Karpas-422 (cell line): Measurements from ENCODE around the gene ZBTB16. TPM values are rescaled to one million over a fixed set of nuclear protein-coding genes. Genes with fewer than 3 reads are reported as not detected.

Experiments used
- DNase-seq: peaks from one replicate; pipeline ENCODE4 v3.0.0-alpha.2; 2015
- H2AFZ ChIP-seq: fragments of 200-600 bp; sonication (generic); 2 replicates; pipeline ENCODE4 v1.6.1; 2014; ENCODE audit warnings: antibody characterized with exemption, low read length, mixed read lengths
- H3K27ac ChIP-seq: fragments of 200-600 bp; sonication (generic); 2 replicates; pipeline ENCODE4 v1.5.1; 2014; ENCODE audit warnings: mild to moderate bottlenecking, low read length, moderate library complexity
- H3K27me3 ChIP-seq: fragments of 200-600 bp; sonication (generic); 2 replicates; pipeline ENCODE4 v1.6.1; 2014; ENCODE audit warnings: low read length, mixed read lengths
- H3K36me3 ChIP-seq: fragments of 200-600 bp; sonication (generic); 2 replicates; pipeline ENCODE4 v1.6.1; 2014; ENCODE audit warnings: low read length, mixed read lengths; ENCODE audit not compliant: insufficient read depth
- H3K4me1 ChIP-seq: fragments of 200-600 bp; sonication (generic); 2 replicates; pipeline ENCODE4 v1.6.1; 2014; ENCODE audit warnings: mild to moderate bottlenecking, low read length, mixed read lengths
- H3K4me2 ChIP-seq: fragments of 200-600 bp; sonication (generic); 2 replicates; pipeline ENCODE4 v1.6.1; 2014; ENCODE audit warnings: low read length, low read depth, mild to moderate bottlenecking; ENCODE audit not compliant: poor library complexity, severe bottlenecking
- H3K4me3 ChIP-seq: fragments of 200-600 bp; sonication (generic); 2 replicates; pipeline ENCODE4 v1.5.1; 2014; ENCODE audit warnings: mild to moderate bottlenecking, antibody characterized with exemption, low read length, mixed read lengths
- H3K79me2 ChIP-seq: fragments of 200-600 bp; sonication (generic); 2 replicates; pipeline ENCODE4 v1.6.1; 2014; ENCODE audit warnings: mild to moderate bottlenecking, low read length, mixed read lengths
- H3K9ac ChIP-seq: fragments of 200-600 bp; sonication (generic); 2 replicates; pipeline ENCODE4 v1.6.0; 2014; ENCODE audit warnings: low read length
- H3K9me2 ChIP-seq: fragments of 200-600 bp; sonication (generic), shearing (Covaris generic); replicated peaks from 2 replicates; pipeline ENCODE4 v1.6.0; 2014; ENCODE audit warnings: mild to moderate bottlenecking, low read length, moderate library complexity; ENCODE audit not compliant: insufficient read depth
- H3K9me3 ChIP-seq: fragments of 300-700, 200-600 bp; sonication (generic); 2 replicates; pipeline ENCODE4 v1.6.1; 2014; ENCODE audit warnings: low read length, mixed read lengths
- H4K20me1 ChIP-seq: fragments of 200-600 bp; sonication (generic); 2 replicates; pipeline ENCODE4 v1.6.1; 2014; ENCODE audit warnings: mild to moderate bottlenecking, antibody characterized with exemption, low read length, low read depth; ENCODE audit not compliant: insufficient read depth
- total RNA-seq: library from RNA; depleted of rRNA; stranded (reverse); fragments of >200 nt; shearing (Covaris generic); gene quantifications from 2 replicates; pipeline ENCODE4 v1.2.3, GENCODE V29; 2014; ENCODE audit warnings: low replicate concordance

Gene ZBTB16
- total RNA-seq, 1 experiment from 2014 or later: not detected

GRCh38 chr11:114192841-114193389, 133.4 kb downstream of the ZBTB16 start:
- Histone ChIP-seq H2AFZ (no peak overlapping the region), H4K20me1 (no peaks in the 10 kb centered on the region), H3K36me3 (no peaks in the 10 kb centered on the region), H3K27me3 (no peaks in the 10 kb centered on the region), H3K9me2 (no peaks in the 10 kb centered on the region), H3K4me2 (no peak overlapping the region), H3K4me3 (no peak overlapping the region), H3K9me3 (no peaks in the 10 kb centered on the region), H3K79me2 (no peaks in the 10 kb centered on the region), H3K27ac (no peak overlapping the region), H3K9ac (no peak overlapping the region), H3K4me1 (peaks cover 2% of the 10 kb centered on the region; the same call in 1 of the 2 replicates)
- no peak for DNase-seq

GRCh38 chr11:114193730-114194679, 134.5 kb downstream of the ZBTB16 start:
- peaks cover 2% of the 10 kb centered on the region; the same call in 1 of the 2 replicates for H3K4me1 ChIP-seq
- no peak overlapping the region for H3K4me2 ChIP-seq
- DNase-seq: no peak

GRCh38 chr11:114194702-114195101, 135.2 kb downstream of the ZBTB16 start:
- Histone ChIP-seq H3K9me2 (no peaks in the 10 kb centered on the region), H3K27ac (no peak overlapping the region), H3K36me3 (no peaks in the 10 kb centered on the region), H4K20me1 (no peaks in the 10 kb centered on the region), H3K9ac (no peak overlapping the region), H3K4me1 (peaks cover 2% of the 10 kb centered on the region; the same call in 1 of the 2 replicates), H3K79me2 (no peaks in the 10 kb centered on the region), H3K27me3 (no peaks in the 10 kb centered on the region), H2AFZ (no peak overlapping the region), H3K4me3 (no peak overlapping the region), H3K9me3 (no peaks in the 10 kb centered on the region), H3K4me2 (no peak overlapping the region)
- DNase-seq: no peak

More at GRCh38 chr11:114193730-114194679, 134.5 kb downstream of the ZBTB16 start:
- H3K9me3 ChIP-seq: no peaks in the 10 kb centered on the region
- no peak overlapping the region for H2AFZ ChIP-seq
- H4K20me1 ChIP-seq: no peaks in the 10 kb centered on the region
- no peaks in the 10 kb centered on the region for H3K27me3 ChIP-seq
- H3K4me3 ChIP-seq: no peak overlapping the region
- H3K27ac ChIP-seq: no peak overlapping the region
- no peaks in the 10 kb centered on the region for H3K9me2 ChIP-seq
- no peak overlapping the region for H3K9ac ChIP-seq
- H3K36me3 ChIP-seq: no peaks in the 10 kb centered on the region
- no peaks in the 10 kb centered on the region for H3K79me2 ChIP-seq

GRCh38 chr11:114195151-114195550, 135.6 kb downstream of the ZBTB16 start:
- Histone ChIP-seq H3K27me3 (no peaks in the 10 kb centered on the region), H3K79me2 (no peaks in the 10 kb centered on the region), H3K9me3 (no peaks in the 10 kb centered on the region), H3K27ac (no peak overlapping the region), H3K4me3 (no peak overlapping the region), H2AFZ (no peak overlapping the region), H3K4me1 (peaks cover 2% of the 10 kb centered on the region; the same call in 1 of the 2 replicates), H3K9ac (no peak overlapping the region), H3K9me2 (no peaks in the 10 kb centered on the region), H4K20me1 (no peaks in the 10 kb centered on the region), H3K36me3 (no peaks in the 10 kb centered on the region), H3K4me2 (no peak overlapping the region)
- no peak for DNase-seq

GRCh38 chr11:114195981-114196731, 136.6 kb downstream of the ZBTB16 start:
- no peaks in the 10 kb centered on the region for H3K9me2 ChIP-seq
- peaks cover 2% of the 10 kb centered on the region; the same call in 1 of the 2 replicates for H3K4me1 ChIP-seq
- DNase-seq: no peak
- H3K9ac ChIP-seq: no peak overlapping the region
- H4K20me1 ChIP-seq: no peaks in the 10 kb centered on the region
- H3K79me2 ChIP-seq: no peaks in the 10 kb centered on the region
- no peaks in the 10 kb centered on the region for H3K9me3 ChIP-seq
- no peaks in the 10 kb centered on the region for H3K27me3 ChIP-seq
- no peak overlapping the region for H3K4me2 ChIP-seq
- no peaks in the 10 kb centered on the region for H3K36me3 ChIP-seq
- no peak overlapping the region for H3K27ac ChIP-seq
- H3K4me3 ChIP-seq: no peak overlapping the region
- no peak overlapping the region for H2AFZ ChIP-seq

- Histone ChIP-seq H3K9me2 (no peaks in the 10 kb centered on the region), H3K9ac (no peak overlapping the region), H3K4me1 (peaks cover 2% of the 10 kb centered on the region; the same call in 1 of the 2 replicates), H2AFZ (no peak overlapping the region), H3K9me3 (no peaks in the 10 kb centered on the region), H3K4me2 (no peak overlapping the region), H3K27ac (no peak overlapping the region), H3K4me3 (no peak overlapping the region), H4K20me1 (no peaks in the 10 kb centered on the region), H3K27me3 (no peaks in the 10 kb centered on the region), H3K79me2 (no peaks in the 10 kb centered on the region), H3K36me3 (no peaks in the 10 kb centered on the region)
- no peak for DNase-seq
Observed at GRCh38 chr11:114196997-114197703, 137.6 kb downstream of the ZBTB16 start.

- Histone ChIP-seq H3K79me2 (no peaks in the 10 kb centered on the region), H3K27me3 (no peaks in the 10 kb centered on the region), H3K9me2 (no peaks in the 10 kb centered on the region), H3K9me3 (no peaks in the 10 kb centered on the region), H3K36me3 (no peaks in the 10 kb centered on the region), H3K27ac (no peak overlapping the region), H3K4me3 (no peak overlapping the region), H4K20me1 (no peaks in the 10 kb centered on the region), H3K4me2 (no peak overlapping the region), H3K9ac (no peak overlapping the region), H3K4me1 (peaks cover 2% of the 10 kb centered on the region; the same call in 1 of the 2 replicates), H2AFZ (no peak overlapping the region)
- no peak for DNase-seq
Observed at GRCh38 chr11:114197799-114198500, 138.4 kb downstream of the ZBTB16 start.
